ENCODE results near the gene TANK.
"Not testable (repeated sequence)": the region's sequence is repeated elsewhere in the genome, so short reads cannot be mapped to it uniquely, and the experiment has no call there.

The TANK gene

DNA sequence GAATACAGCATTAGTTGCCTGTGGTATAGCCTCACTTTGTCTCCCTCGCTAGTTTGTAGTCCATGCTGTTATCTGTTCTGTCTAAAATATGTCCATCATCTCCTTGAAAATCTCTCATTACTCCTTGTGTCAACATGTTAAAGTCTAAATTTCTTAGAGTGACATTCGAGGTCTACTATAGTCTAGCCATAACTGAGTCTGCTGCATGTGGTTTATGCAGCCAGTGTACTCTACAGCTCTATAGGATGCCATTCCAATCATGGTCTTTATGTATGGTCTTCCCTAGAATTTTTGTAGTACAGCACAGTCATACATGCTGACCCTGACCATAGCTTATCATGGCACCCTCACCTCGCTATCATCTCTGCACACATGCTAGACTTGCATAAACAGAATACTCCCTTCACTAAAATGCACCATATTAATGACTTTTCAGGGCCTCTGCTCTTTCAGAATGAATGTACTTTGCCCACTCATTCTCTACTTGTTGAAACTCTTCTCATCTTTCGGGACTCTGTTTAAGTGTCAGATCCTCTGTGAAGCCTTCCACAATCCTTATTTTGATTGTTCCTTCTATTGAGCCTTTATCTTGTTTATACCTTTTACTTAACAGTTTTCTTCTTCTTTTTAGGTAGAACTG lies 12.8 kb downstream of the TANK start:
- no peak for DNase-seq (ENCODE audit: low read depth)
- TF ChIP-seq, protein P1, sequence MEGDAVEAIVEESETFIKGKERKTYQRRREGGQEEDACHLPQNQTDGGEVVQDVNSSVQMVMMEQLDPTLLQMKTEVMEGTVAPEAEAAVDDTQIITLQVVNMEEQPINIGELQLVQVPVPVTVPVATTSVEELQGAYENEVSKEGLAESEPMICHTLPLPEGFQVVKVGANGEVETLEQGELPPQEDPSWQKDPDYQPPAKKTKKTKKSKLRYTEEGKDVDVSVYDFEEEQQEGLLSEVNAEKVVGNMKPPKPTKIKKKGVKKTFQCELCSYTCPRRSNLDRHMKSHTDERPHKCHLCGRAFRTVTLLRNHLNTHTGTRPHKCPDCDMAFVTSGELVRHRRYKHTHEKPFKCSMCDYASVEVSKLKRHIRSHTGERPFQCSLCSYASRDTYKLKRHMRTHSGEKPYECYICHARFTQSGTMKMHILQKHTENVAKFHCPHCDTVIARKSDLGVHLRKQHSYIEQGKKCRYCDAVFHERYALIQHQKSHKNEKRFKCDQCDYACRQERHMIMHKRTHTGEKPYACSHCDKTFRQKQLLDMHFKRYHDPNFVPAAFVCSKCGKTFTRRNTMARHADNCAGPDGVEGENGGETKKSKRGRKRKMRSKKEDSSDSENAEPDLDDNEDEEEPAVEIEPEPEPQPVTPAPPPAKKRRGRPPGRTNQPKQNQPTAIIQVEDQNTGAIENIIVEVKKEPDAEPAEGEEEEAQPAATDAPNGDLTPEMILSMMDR (conservative IDR thresholded peaks at IDR 0.05; ENCODE audit: control insufficient read depth, insufficient read depth, low read depth, low read length): no peak
- no peak overlapping the region for H3K4me3 ChIP-seq (ENCODE audit: control insufficient read depth, low read depth, low read length)

- DNase-seq (ENCODE audit: low read depth): no peak
- TF ChIP-seq, protein P1 (conservative IDR thresholded peaks at IDR 0.05; ENCODE audit: control insufficient read depth, insufficient read depth, low read depth, low read length): no peak
- H3K4me3 ChIP-seq (ENCODE audit: control insufficient read depth, low read depth, low read length): no peak overlapping the region
Measured at GRCh38 chr2:161173541-161174194, 13.4 kb downstream of the TANK start.

DNA sequence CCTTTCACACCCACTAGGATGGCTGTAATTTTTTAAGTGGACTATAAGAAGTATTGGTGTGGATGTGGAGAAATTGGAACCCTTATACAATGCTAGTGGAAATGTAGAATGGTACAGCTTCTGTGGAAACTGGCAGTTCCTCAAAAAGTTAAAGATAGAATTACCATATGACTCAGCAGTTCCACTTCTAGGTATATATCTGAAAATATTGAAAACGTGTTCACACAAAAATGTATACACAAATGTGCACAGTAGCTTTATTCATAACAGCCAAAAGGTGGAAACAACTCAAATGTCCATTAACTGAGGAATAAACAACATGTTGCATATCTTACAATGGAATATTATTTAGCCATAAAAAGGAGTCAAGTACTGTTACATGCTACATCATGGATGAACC lies 17.7 kb downstream of the TANK start:
- H3K4me3 ChIP-seq (ENCODE audit: control insufficient read depth, low read depth, low read length): no peak overlapping the region
- TF ChIP-seq, protein P1 (conservative IDR thresholded peaks at IDR 0.05; ENCODE audit: control insufficient read depth, insufficient read depth, low read depth, low read length): no peak
- DNase-seq (ENCODE audit: low read depth): no peak

DNA sequence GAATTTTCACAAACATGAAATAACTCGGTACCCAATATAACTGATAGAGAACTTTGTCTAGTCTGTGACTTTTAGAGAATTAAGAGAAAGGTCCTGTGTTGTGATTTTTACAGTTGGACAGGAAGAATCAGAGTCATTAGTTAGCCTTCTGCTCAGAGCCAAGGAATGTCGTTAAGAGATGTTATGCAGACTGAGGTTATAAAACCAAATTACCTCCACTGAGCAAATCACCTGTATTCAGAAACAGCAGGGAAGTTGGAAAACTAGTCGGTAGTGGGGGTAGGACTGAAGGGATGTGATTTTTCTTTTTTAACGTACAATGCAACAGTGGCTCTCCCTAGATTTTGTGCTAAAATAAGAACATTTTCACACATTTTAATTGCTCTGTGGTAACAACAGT lies 18.5 kb downstream of the TANK start:
- no peak for DNase-seq (ENCODE audit: low read depth)
- TF ChIP-seq, protein P1 (conservative IDR thresholded peaks at IDR 0.05; ENCODE audit: control insufficient read depth, insufficient read depth, low read depth, low read length): no peak
- no peak overlapping the region for H3K4me3 ChIP-seq (ENCODE audit: control insufficient read depth, low read depth, low read length)

DNA sequence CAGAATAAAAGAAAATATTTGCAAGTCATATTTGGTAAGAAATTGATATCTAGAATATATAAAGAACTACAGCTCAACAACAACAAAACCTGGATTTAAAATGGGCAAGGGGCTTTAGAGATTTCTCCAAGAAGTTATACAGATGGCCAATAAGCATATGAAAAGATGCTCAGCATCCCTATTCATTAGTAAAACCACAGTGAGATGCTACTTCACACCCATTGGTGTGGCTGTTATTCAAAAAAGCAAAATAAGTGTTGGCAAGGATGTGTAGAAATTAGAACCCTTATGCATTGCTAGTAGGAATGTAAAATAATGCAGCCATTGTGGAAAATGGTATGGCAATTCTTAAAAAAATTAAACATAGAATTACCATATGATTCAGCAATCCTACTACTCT lies 29.8 kb downstream of the TANK start:
- no peak for DNase-seq (ENCODE audit: low read depth)
- TF ChIP-seq, protein P1 (conservative IDR thresholded peaks at IDR 0.05; ENCODE audit: control insufficient read depth, insufficient read depth, low read depth, low read length): no peak
- no peak overlapping the region for H3K4me3 ChIP-seq (ENCODE audit: control insufficient read depth, low read depth, low read length)

DNA sequence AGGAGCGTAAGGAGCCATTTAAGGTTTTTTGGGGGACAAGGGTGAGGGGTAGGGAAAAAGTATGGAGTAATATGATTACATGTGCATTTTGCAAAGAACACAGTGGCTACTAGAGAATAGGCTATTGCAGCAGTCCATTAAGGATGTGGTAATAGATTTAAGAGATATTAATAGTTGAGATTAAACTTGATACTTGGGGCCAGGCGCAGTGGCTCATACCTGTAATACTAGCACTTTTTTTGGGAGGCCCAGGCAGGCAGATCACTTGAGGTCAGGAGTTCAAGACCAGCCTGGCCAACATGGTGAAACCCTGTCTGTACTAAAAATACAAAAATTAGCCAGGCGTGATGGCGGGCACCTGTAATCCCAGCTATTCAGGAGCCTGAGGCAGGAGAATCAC lies 35.4 kb downstream of the TANK start:
- DNase-seq (ENCODE audit: low read depth); H3K4me3 ChIP-seq (ENCODE audit: control insufficient read depth, low read depth, low read length): not testable (repeated sequence)

DNA sequence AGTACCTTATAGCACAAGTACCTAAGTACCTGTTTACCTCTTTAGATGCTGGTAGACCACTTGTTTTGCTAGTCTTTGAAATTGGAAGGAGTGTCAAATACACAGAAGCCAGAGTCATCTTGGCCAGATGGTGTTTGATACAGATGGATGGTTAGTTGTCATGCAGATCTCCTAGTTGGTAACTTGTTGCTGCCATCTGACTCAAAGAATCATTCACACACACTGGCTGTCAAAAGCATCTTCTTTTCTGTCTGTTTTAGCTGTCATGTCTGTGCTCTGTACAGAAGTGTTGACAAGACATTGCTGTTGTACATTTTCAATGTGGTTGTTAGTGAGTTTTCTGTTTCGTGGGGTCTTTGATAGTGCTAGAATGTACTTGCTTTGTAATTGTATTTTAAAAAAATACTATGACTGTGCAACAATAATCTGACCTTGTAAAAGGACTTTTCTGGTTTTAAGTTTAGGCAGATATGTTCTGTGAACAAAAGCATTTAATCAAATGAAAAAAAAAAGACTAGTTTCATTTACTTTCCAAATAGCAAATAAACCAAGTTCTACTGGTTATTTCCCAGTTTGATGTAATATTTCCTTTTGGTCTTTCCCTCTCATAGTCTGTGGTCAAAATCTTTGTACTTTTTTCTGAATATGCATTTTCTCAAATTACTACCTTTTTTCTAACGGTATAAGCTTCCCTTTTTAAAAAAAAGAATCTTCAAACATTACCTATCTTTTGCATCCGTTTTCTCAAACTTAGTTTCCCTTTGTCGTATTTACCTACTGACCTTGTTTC lies 39.9 kb downstream of the TANK start:
- H3K4me3 ChIP-seq (ENCODE audit: control insufficient read depth, low read depth, low read length): no peak overlapping the region
- TF ChIP-seq, protein P1 (conservative IDR thresholded peaks at IDR 0.05; ENCODE audit: control insufficient read depth, insufficient read depth, low read depth, low read length): no peak
- no peak for DNase-seq (ENCODE audit: low read depth)
